GM23248 (cell line): ENCODE measurements around the gene KRTAP27-1. TPM values are rescaled to one million over a fixed set of nuclear protein-coding genes. Genes with fewer than 3 reads are reported as not detected.
A peak's percentile ranks its signal among the peaks of the same experiment; 100 is the strongest.

ENCODE experiments used
- DNase-seq: peaks from one replicate; pipeline ENCODE4 v3.0.0-alpha.2; 2015
- H2AFZ ChIP-seq: fragments of 200-600 bp; sonication (generic); 2 replicates; pipeline ENCODE4 v1.6.1; 2016; ENCODE audit warnings: antibody characterized with exemption
- H3F3A ChIP-seq: fragments of 200-600 bp; sonication (generic); 2 replicates; pipeline ENCODE4 v1.6.1; 2016; ENCODE audit warnings: mild to moderate bottlenecking, antibody characterized with exemption, mixed run types; ENCODE audit not compliant: insufficient read depth
- H3K27ac ChIP-seq: fragments of 200-600 bp; sonication (generic); 2 replicates; pipeline ENCODE4 v1.5.1; 2016; ENCODE audit warnings: mild to moderate bottlenecking
- H3K27me3 ChIP-seq: fragments of 200-600 bp; sonication (generic); replicated peaks from 2 replicates; pipeline ENCODE4 v1.6.1; 2016; ENCODE audit warnings: mild to moderate bottlenecking; ENCODE audit not compliant: insufficient read depth
- H3K36me3 ChIP-seq: fragments of 200-600 bp; sonication (generic); 2 replicates; pipeline ENCODE4 v1.6.1; 2016; ENCODE audit warnings: low read depth, mild to moderate bottlenecking
- H3K4me1 ChIP-seq: fragments of 200-600 bp; sonication (generic); 2 replicates; pipeline ENCODE4 v1.6.1; 2016; ENCODE audit warnings: mild to moderate bottlenecking; ENCODE audit not compliant: insufficient read depth
- H3K4me2 ChIP-seq: fragments of 200-600 bp; sonication (generic); one replicate; pipeline ENCODE4 v1.6.1; 2016; ENCODE audit warnings: mild to moderate bottlenecking; ENCODE audit not compliant: unreplicated experiment
- H3K4me3 ChIP-seq: fragments of 200-600 bp; sonication (generic); 2 replicates; pipeline ENCODE4 v1.5.1; 2016; ENCODE audit warnings: mild to moderate bottlenecking
- H3K79me2 ChIP-seq: fragments of 200-600 bp; sonication (generic); 2 replicates; pipeline ENCODE4 v1.6.1; 2016; ENCODE audit warnings: mild to moderate bottlenecking; ENCODE audit not compliant: insufficient read depth
- H3K9ac ChIP-seq: fragments of 200-600 bp; sonication (generic); 2 replicates; pipeline ENCODE4 v1.6.1; 2016; ENCODE audit warnings: mild to moderate bottlenecking
- H3K9me2 ChIP-seq: fragments of 200-600 bp; sonication (generic); 2 replicates; pipeline ENCODE4 v1.6.1; 2016; ENCODE audit warnings: mixed run types, mild to moderate bottlenecking, moderate library complexity; ENCODE audit not compliant: insufficient read depth
- H3K9me3 ChIP-seq: fragments of 200-600 bp; sonication (generic); one replicate; pipeline ENCODE4 v1.6.1; 2017; ENCODE audit warnings: low read depth
- H4K20me1 ChIP-seq: fragments of 200-600 bp; sonication (generic); 2 replicates; pipeline ENCODE4 v1.6.0; 2016; ENCODE audit not compliant: insufficient read depth
- EZH2 ChIP-seq: fragments of 200-600 bp; sonication (generic); IDR thresholded peaks from 2 replicates; pipeline ENCODE4 v1.6.1; 2018; ENCODE audit warnings: antibody characterized with exemption, mild to moderate bottlenecking; ENCODE audit not compliant: insufficient read depth, poor library complexity, severe bottlenecking
- EZH2phosphoT487 ChIP-seq: fragments of 200-600 bp; sonication (generic); IDR thresholded peaks from 2 replicates; pipeline ENCODE4 v1.6.1; 2018; ENCODE audit warnings: antibody characterized with exemption, moderate library complexity, mild to moderate bottlenecking, low read depth; ENCODE audit not compliant: insufficient read depth
- whole genome bisulfite sequencing, 2 experiments: methylation state at CpG; one replicate each; pipeline ENCODE4 v1.1.6; 2015 to 2017; ENCODE audit warnings: low lambda C conversion rate in 2 of 2, low coverage in 1 of 2; ENCODE audit errors: missing lambda C conversion rate in 2 of 2; 5-methylcytosine and 5-hydroxymethylcytosine counted together
- in situ Hi-C: fragments of 300-500 bp; cut with MboI; formaldehyde crosslinking; loops from 2 replicates; pipeline ENCODE4 v1.15.0; 2020
- polyA plus RNA-seq: library from polyadenylated mRNA; unstranded; fragments of >200 nt; fragmentation: Nextera tagmentation; extraction: Ambion mirVana; gene quantifications from 2 replicates; pipeline ENCODE4 v1.2.1, GENCODE V29; 2016
- total RNA-seq: library from RNA; depleted of rRNA; stranded (reverse); fragments of >200 nt; shearing (Covaris generic); gene quantifications from 2 replicates; pipeline ENCODE4 v1.2.3, GENCODE V29; 2014

Gene KRTAP27-1
- total and polyA plus RNA-seq, 2 experiments from 2014 or later = not detected

- Histone ChIP-seq H3K4me3 (no peak overlapping the region), H3K79me2 (no peaks in the 10 kb centered on the region), H3K9me3 (no peaks in the 10 kb centered on the region), H3K9ac (no peak overlapping the region), H4K20me1 (no peaks in the 10 kb centered on the region), H3F3A (no peaks in the 10 kb centered on the region), H3K9me2 (no peaks in the 10 kb centered on the region), H3K27ac (no peak overlapping the region), H3K36me3 (no peaks in the 10 kb centered on the region), H3K4me2 (no peak overlapping the region), H2AFZ (no peak overlapping the region), H3K27me3 (no peaks in the 10 kb centered on the region), H3K4me1 (no peaks in the 10 kb centered on the region)
- in situ Hi-C loops = no loop called here
- DNase-seq = no peak
- 7 to 12% methylated on average over 2 of the region's 2 CpGs for WGBS, 2 experiments
- TF ChIP-seq EZH2phosphoT487 = no peak
- TF ChIP-seq EZH2 = no peak
Measured at GRCh38 chr21:30345014-30345413, 7.5 kb upstream of the KRTAP27-1 start.

GRCh38 chr21:30340714-30341573, 3.5 kb upstream of the KRTAP27-1 start:
- peak; percentile 51 for DNase-seq
- Histone ChIP-seq H3K9ac (no peak overlapping the region), H3K4me2 (no peak overlapping the region), H3K9me2 (no peaks in the 10 kb centered on the region), H3K9me3 (no peaks in the 10 kb centered on the region), H3K79me2 (no peaks in the 10 kb centered on the region), H2AFZ (no peak overlapping the region), H4K20me1 (no peaks in the 10 kb centered on the region), H3K27me3 (no peaks in the 10 kb centered on the region), H3K4me1 (no peaks in the 10 kb centered on the region), H3F3A (no peaks in the 10 kb centered on the region), H3K27ac (no peak overlapping the region), H3K36me3 (no peaks in the 10 kb centered on the region), H3K4me3 (no peak overlapping the region)
- in situ Hi-C loops = no loop called here
- 62 to 73% methylated on average over 2 of the region's 2 CpGs for WGBS, 2 experiments
- no peak for TF ChIP-seq EZH2phosphoT487

- no peaks in the 10 kb centered on the region for H4K20me1 ChIP-seq
- no peak for TF ChIP-seq EZH2
- TF ChIP-seq EZH2phosphoT487 = no peak
- H3K9me3 ChIP-seq = no peaks in the 10 kb centered on the region
- no peak overlapping the region for H2AFZ ChIP-seq
- WGBS, 2 experiments = 73 to 75% methylated on average over 4 of the region's 4 CpGs
- H3F3A ChIP-seq = no peaks in the 10 kb centered on the region
- no peaks in the 10 kb centered on the region for H3K4me1 ChIP-seq
- H3K79me2 ChIP-seq = no peaks in the 10 kb centered on the region
- H3K36me3 ChIP-seq = no peaks in the 10 kb centered on the region
- H3K27me3 ChIP-seq = no peaks in the 10 kb centered on the region
- H3K4me3 ChIP-seq = no peak overlapping the region
- H3K4me2 ChIP-seq = no peak overlapping the region
- no peak for DNase-seq
- in situ Hi-C loops = no loop called here
- no peak overlapping the region for H3K27ac ChIP-seq
- no peak overlapping the region for H3K9ac ChIP-seq
- H3K9me2 ChIP-seq = no peaks in the 10 kb centered on the region
Measured at GRCh38 chr21:30338717-30339116, 1.2 kb upstream of the KRTAP27-1 start.

GRCh38 chr21:30337772-30338171, 278 bp upstream of the KRTAP27-1 start:
- Histone ChIP-seq H3K36me3 (no peaks in the 10 kb centered on the region), H3K4me2 (no peak overlapping the region), H3K9ac (no peak overlapping the region), H3K9me2 (no peaks in the 10 kb centered on the region), H3K79me2 (no peaks in the 10 kb centered on the region), H3K27me3 (no peaks in the 10 kb centered on the region), H3K27ac (no peak overlapping the region), H3F3A (no peaks in the 10 kb centered on the region), H3K4me1 (no peaks in the 10 kb centered on the region), H2AFZ (no peak overlapping the region), H3K4me3 (no peak overlapping the region), H4K20me1 (no peaks in the 10 kb centered on the region), H3K9me3 (no peaks in the 10 kb centered on the region)
- no peak for DNase-seq
- in situ Hi-C loops = no loop called here
- TF ChIP-seq EZH2phosphoT487 (no peak), EZH2 (no peak)
